Endothelial cell (in vitro differentiated cells): Measurements from ENCODE around the gene ROBO2. TPM values are rescaled to one million over a fixed set of nuclear protein-coding genes. Genes with fewer than 3 reads are reported as not detected.

Experiments
- DNase-seq: peaks from one replicate; pipeline ENCODE4 v3.0.0; 2021; ENCODE audit warnings: low spot score
- H3K27ac Mint-ChIP-seq: one replicate; pipeline ENCODE4 v1.8.0; 2021; ENCODE audit warnings: mixed read lengths, inconsistent platforms; ENCODE audit not compliant: unreplicated experiment
- H3K27me3 Mint-ChIP-seq: one replicate; pipeline ENCODE4 v1.8.0; 2021; ENCODE audit warnings: mild to moderate bottlenecking, moderate library complexity, mixed read lengths, inconsistent platforms; ENCODE audit not compliant: unreplicated experiment
- H3K36me3 Mint-ChIP-seq: one replicate; pipeline ENCODE4 v1.8.0; 2021; ENCODE audit warnings: mild to moderate bottlenecking, low read depth, mixed read lengths, inconsistent platforms; ENCODE audit not compliant: unreplicated experiment
- H3K4me1 Mint-ChIP-seq: one replicate; pipeline ENCODE4 v1.8.0; 2021; ENCODE audit warnings: mild to moderate bottlenecking, mixed read lengths, inconsistent platforms; ENCODE audit not compliant: unreplicated experiment
- H3K4me3 Mint-ChIP-seq: one replicate; pipeline ENCODE4 v1.8.0; 2021; ENCODE audit warnings: mild to moderate bottlenecking, mixed read lengths, inconsistent platforms; ENCODE audit not compliant: unreplicated experiment
- H3K9me3 Mint-ChIP-seq: one replicate; pipeline ENCODE4 v1.8.0; 2021; ENCODE audit warnings: mixed read lengths, inconsistent platforms; ENCODE audit not compliant: unreplicated experiment
- CTCF ChIP-seq: fragments of 200-600 bp; sonication (generic); IDR thresholded peaks from one replicate; pipeline ENCODE4 v1.5.0; 2021; ENCODE audit warnings: antibody characterized with exemption; ENCODE audit not compliant: unreplicated experiment
- total RNA-seq: library from RNA; stranded (reverse); fragmentation: NEBNext Ultra II Directional; extraction: Animal tissue kit (Norgen Biotek cat#: 25700); gene quantifications from one replicate; pipeline ENCODE4 v1.2.1, GENCODE V29; 2021; ENCODE audit not compliant: unreplicated experiment

Gene ROBO2
- total RNA-seq, 1 donor from 2014 or later: 2.5 TPM

GRCh38 chr3:77648214-77648613 is 608.3 kb downstream of the ROBO2 start:
- TF ChIP-seq CTCF: no peak
- H3K36me3 Mint-ChIP-seq: no peaks in the 10 kb centered on the region
- no peak overlapping the region for H3K27ac Mint-ChIP-seq
- no peaks in the 10 kb centered on the region for H3K9me3 Mint-ChIP-seq
- no peak for DNase-seq
- H3K27me3 Mint-ChIP-seq: no peaks in the 10 kb centered on the region
- no peaks in the 10 kb centered on the region for H3K4me1 Mint-ChIP-seq
- H3K4me3 Mint-ChIP-seq: no peak overlapping the region

- no peaks in the 10 kb centered on the region for H3K27me3 Mint-ChIP-seq
- DNase-seq: no peak
- no peaks in the 10 kb centered on the region for H3K9me3 Mint-ChIP-seq
- no peaks in the 10 kb centered on the region for H3K4me1 Mint-ChIP-seq
- no peak overlapping the region for H3K4me3 Mint-ChIP-seq
- no peaks in the 10 kb centered on the region for H3K36me3 Mint-ChIP-seq
- no peak for TF ChIP-seq CTCF
- no peak overlapping the region for H3K27ac Mint-ChIP-seq
Observed at GRCh38 chr3:77648664-77649063, 608.8 kb downstream of the ROBO2 start.

GRCh38 chr3:77652624-77653023 is 612.7 kb downstream of the ROBO2 start:
- no peak for DNase-seq
- Mint-ChIP-seq H3K4me1 (no peaks in the 10 kb centered on the region), H3K27me3 (no peaks in the 10 kb centered on the region), H3K27ac (no peak overlapping the region), H3K36me3 (no peaks in the 10 kb centered on the region), H3K9me3 (no peaks in the 10 kb centered on the region), H3K4me3 (no peak overlapping the region)
- TF ChIP-seq CTCF: no peak

- Mint-ChIP-seq H3K27me3 (no peaks in the 10 kb centered on the region), H3K36me3 (no peaks in the 10 kb centered on the region), H3K4me3 (no peak overlapping the region), H3K9me3 (no peaks in the 10 kb centered on the region), H3K4me1 (no peaks in the 10 kb centered on the region), H3K27ac (no peak overlapping the region)
- no peak for DNase-seq
- no peak for TF ChIP-seq CTCF
Observed at GRCh38 chr3:77655396-77655795, 615.5 kb downstream of the ROBO2 start.

- H3K4me1 Mint-ChIP-seq: no peaks in the 10 kb centered on the region
- DNase-seq: no peak
- H3K4me3 Mint-ChIP-seq: no peak overlapping the region
- no peak overlapping the region for H3K27ac Mint-ChIP-seq
- no peaks in the 10 kb centered on the region for H3K36me3 Mint-ChIP-seq
- no peaks in the 10 kb centered on the region for H3K27me3 Mint-ChIP-seq
- TF ChIP-seq CTCF: no peak
- H3K9me3 Mint-ChIP-seq: no peaks in the 10 kb centered on the region
Observed at GRCh38 chr3:77660718-77661117, 620.8 kb downstream of the ROBO2 start.
